NCI-H2196 treated with DMSO at 0.1 percent for 48 hours (cell line): ENCODE measurements around the gene HDAC10.

Experiments used
- DNase-seq: peaks from one replicate; lab custom pipeline; 2025; ENCODE audit not compliant: unreplicated experiment; lab: John Stamatoyannopoulos, UW

The HDAC10 gene

DNA sequence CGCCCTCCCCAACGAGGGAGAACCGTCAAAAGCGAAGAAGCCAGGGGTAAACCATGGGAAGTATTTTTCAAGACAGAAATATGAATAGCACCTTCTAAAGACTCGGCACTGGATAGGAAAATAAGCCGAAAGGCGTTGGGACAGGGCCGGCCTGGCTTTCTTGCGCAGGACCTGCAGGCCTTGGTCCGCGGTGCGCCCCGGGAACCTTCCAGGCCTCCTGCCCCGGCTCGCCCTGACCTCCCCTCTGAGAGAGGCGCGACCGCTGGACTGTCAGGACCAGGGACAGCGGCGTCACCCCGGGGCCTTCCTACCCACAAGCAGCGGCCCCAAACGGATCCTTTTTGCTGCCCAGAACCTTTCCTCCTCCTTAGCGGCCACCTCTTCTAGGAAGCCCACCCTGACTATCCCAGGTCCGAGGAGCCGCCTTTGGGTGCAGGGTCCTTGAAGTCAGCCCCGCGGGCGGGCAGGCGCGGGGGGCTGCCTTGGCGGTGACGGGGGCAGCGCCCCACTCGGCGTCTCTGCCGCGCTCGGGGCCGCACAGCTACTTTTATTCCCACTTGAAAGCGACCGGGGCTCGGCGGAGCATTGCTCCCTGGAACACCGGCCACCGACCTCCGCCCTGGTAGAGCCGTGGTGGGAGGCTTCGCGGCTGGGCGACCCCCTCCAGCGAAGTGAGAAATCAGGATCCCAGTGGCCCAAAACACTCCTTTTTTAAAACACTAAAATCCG lies 19.8 kb upstream of the HDAC10 start:
- no peak for DNase-seq

DNA sequence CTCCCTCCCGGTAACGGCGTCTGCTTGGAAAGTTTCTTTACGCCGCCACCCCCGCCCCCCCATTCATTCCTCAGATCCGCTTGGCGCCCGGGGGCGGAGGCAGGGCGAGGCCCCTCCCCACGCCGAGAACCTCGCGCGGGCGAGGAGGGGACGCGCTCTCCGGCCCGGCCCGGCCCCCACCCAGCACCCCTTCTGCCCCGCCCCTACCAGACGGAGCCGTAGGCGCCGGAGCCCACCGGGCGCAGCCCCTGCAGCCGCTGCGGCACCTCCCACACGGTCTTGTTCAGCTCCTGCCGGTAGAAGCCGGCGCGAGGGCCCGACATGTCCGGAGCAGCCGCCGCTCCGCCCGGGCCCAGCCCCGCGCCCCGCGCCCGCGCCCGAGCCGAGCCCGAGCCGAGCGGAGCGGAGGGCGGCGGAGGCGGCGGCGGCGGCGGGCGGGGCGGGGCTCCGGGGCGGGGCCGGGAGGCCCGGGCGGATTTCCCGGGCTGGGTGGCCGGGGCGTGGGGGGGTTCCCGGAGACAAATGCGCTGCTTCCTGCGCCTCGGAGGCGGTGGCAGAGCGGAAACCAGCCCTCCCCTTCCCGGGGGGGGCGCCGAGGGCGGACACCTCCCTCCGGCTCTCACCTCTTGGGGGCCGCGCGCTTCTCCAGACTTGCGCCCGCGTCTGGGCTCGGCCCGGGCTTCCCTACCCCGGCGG lies 19.1 kb upstream of the HDAC10 start, which contains the start of gene MAPK11:
Gene MAPK11, minus strand, starts transcription at position 411 of the 696 bp plus-strand sequence. Its CDS starts 88 bp downstream, at position 323.
- no peak for DNase-seq

GRCh38 chr22:50269573-50269969 lies 18.5 kb upstream of the HDAC10 start:
- no peak for DNase-seq

DNA sequence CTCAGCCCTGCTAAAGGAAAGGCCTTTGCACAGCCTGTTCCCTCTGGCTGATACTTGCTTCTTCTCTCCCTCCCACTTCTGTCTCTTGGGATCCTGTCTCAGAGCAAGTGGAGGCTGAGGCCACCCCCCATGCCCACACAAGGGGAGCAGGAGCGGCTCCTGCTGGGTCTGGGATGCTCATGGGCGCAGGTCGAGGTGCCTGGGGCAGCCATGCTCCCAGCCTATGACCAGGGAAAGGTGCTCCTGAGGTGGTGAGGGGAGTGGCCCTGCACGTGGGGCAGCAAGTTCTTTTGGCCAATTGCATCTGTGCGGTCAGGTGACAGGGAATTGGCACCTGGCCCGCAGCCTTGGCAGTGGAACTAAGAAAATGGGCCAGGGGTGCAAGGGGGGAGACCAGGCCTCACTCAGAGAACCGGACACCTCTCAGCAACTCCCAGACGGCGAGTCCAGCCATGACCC lies 17.6 kb upstream of the HDAC10 start:
- DNase-seq: peak; percentile 57

DNA sequence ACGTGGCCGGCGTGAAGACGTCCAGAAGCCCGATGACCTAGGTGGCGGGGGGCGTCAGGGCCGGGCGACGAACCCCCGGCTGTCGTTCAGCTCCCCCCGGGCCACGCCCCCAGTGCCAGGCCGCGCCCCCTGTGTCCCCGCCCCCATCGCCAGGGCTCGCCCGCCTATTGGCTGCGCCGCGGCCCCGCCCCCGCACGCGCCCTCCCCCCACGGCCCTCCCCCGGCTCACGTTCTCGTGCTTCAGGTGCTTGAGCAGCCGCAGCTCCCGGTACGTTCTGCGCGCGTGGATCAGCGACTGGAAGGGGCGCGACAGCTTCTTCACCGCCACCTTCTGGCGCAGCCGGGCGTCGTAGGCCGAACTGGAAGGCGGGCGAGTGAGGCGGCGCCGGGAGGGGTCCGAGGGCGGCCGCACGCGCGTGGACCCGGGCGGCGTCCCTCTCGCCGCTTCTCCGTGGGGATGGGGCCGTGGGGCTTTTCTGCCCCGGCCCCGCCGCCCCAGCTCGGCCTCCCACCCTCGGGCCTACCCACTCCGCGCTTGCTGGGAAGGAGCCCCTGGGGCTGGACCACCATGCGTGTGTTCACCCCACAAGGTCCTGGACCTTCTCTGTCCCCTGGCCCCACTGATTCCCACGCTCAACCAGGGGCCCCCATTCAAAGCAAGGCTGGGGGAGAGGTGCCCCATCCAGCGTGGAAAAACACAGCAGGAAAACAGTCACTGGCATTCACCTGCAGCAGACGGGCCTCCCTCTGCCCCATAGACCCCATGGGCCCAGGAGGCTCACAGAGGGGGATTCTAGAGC lies 16.7 kb upstream of the HDAC10 start:
- no peak for DNase-seq

DNA sequence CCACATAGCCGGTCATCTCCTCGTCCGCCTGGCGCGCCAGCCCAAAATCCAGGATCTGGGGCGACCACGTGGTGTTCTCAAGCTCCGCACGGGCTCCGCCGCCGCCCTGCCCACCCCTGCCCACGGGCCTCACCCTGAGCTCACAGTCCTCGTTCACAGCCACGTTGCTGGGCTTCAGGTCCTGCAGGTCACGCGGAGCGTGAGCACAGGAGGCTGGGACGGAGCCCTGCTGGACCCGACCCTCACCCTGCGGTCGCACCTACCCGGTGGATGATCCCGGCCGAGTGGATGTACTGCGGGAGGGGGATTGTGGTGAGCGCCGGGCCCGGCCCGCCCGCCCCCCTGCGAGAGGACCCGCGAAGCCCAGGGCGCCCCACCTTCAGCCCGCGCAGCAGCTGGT lies 15.9 kb upstream of the HDAC10 start:
- no peak for DNase-seq

- no peak for DNase-seq
Measured at GRCh38 chr22:50264946-50265669, 14.0 kb upstream of the HDAC10 start.

- no peak for DNase-seq
Measured at GRCh38 chr22:50264104-50264745, 13.2 kb upstream of the HDAC10 start.

- no peak for DNase-seq
Measured at GRCh38 chr22:50262973-50263617, 12.0 kb upstream of the HDAC10 start.

DNA sequence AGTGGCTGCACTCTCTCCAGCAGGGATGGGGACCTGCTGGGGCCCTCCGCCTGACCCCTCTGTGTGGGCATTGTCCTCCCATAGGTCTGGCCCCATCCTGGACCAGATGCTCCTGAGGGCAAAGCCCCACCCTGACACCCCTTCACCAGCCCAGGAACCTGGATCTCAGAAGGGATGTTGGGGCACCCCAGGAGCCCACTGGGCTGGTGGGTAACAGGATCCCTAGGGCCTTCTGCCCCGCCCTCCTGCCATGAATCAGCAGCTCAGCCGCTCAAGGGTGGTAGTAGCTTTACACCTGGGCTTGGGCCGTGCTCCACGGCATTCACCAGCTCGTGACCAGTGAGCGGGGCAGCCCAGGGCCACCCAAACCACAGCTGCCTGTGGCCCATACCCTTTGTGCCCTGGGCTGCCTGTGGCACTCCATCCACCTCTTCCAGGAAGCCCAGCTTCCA lies 11.4 kb upstream of the HDAC10 start:
- no peak for DNase-seq

- DNase-seq: no peak
Measured at GRCh38 chr22:50261615-50262459, 10.8 kb upstream of the HDAC10 start, which contains the start of gene MAPK12. Gene MAPK12 (minus strand): TSS chr22:50261683. CDS start chr22:50261509, 174 bp downstream.

GRCh38 chr22:50260801-50261614 lies 9.9 kb upstream of the HDAC10 start:
- DNase-seq: no peak

DNA sequence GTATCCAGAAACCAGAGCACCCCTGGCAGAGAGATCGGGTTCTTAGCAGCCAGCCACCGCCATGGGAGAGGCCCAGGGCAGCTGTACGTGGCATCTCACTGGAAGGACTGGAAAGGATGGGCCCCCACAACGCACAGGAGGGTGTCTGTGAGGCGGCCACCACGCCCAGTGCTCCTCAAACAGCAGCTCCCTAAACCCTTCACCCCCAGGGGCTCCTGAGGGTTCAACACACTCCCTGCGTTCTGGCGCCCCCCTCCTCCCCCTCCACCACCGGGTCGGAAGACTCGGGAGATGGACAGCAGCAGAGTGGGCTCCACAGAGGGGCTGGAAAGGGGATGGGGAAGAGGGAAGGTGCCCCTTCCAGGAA lies 9.4 kb upstream of the HDAC10 start:
- DNase-seq: no peak

DNA sequence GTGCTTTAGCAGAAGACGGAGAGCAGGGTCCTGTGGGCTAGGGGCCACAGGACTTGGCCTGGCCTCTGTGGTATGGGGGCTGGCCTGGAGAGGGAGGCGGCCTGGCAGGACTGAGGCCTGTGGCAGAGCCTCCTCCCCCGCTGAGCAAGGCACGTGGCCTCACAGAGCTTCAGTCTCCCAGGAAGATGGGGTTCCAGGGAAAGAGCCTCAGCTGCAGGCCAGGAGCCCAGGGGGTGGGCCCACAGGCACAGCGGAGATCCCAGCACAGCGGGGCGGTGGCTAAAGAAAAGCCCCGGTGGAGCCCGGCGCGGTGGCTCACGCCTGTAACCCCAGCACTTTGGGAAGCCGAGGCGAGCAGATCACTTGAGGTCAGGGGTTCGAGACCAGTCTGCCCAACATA lies 8.2 kb upstream of the HDAC10 start:
- no peak for DNase-seq

DNA sequence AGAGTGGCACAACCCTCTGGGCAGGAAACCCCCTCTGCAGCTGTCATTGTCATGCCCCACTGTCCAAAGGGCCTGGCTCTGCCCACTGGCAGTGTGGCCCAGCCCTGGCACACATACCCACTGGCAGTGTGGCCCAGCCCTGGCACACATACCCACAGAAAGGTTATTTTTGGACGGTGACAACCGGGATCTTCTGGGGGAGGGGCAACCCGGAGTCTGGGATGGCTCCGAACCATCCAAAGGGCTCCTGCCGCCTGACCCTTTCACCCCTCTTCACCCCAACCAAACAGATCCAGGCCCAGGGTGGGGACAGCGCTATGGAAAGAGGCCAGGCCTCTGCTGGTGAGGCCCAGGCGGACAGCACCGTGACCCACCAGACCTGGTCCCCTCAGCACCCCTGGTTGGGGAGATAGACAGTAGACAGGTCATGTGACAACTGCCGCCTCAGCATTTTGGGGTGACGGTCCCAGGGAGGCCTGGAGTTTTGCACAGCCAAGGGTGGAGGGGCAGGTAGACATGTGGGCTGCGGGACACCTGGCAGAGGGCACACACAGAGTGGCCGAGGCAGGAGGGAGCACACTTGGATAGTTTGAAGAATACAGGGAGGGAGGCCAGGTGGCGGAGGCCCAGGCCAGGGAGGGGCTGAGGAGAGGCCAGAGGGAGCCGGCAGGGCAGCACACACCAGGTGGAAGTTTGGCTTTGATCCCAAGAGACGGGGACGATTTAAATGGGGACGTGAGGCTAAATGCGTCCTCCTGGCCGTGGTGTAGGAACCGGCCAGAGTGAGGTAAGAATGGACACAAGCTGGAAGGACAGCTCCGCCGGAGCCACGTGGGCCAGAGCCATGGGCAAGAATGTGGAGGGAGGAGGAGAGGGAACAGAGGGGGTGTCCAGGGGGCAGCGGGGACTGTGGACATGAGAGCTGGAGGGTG lies 7.6 kb upstream of the HDAC10 start:
- DNase-seq: no peak

DNA sequence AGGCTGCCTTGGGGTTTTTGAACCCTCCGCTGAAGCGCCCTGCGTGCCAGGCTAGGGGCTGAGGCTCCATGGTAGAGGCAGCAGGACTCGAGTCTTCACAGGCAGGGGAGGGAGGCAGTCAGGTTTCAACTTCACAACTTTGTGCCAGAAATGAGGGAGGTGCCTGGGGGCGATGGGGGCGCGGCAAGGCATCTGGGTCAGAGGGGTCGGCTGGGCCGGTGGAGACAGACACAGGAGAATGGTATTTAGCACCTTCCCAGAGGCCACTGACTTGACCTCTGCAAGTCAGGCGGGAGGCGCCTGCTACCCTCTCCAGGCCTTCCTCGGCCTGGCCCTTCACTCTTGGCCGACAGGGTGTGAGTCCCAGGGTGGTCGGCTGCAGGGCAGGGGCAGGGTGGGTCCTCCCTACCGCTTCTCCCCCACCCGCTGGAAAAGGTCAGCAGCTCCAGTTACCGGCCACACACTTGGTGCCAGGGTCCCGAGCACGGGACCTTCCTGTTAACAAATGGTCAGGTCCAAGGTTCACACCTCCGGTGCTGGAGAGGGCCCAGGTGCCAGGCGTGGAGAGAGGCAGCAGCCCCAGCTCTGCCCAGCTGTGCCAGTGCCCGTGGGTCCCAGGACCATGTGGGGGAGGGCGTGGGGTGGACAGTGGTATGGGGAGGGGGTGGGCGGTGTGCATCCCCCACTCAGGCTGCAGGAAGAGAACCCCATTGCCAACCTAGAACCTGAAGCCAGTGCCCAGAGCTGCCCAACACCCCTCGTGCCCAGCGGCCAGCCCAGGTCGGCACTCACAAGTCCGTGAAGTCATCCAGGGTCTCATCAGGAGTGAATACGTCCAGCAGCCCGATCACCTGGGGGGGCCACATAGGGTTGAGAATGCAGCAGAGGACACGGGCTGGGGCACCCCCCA lies 6.6 kb upstream of the HDAC10 start:
- no peak for DNase-seq
